Caco-2 (cell line): ENCODE data around the gene TRIM72. TPM values are rescaled to one million over a fixed set of nuclear protein-coding genes. Genes with fewer than 3 reads are reported as not detected.

Experiments used
- BruUV-seq: library from RNA; stranded (reverse); fragments of 400-500 nt; replicated peaks from 2 replicates; lab custom pipeline; 2021; lab: Mats Ljungman, UMichigan
- CTCF ChIA-PET: fragments of 300-600 bp; sonication (Branson Sonifier 250); formaldehyde crosslinking; loops from one replicate; lab custom pipeline; 2022; ENCODE audit warnings: antibody characterized with exemption; lab: Charles Lee
- POLR2A ChIA-PET: fragments of 300-600 bp; sonication (Branson Sonifier 250); formaldehyde crosslinking; loops from one replicate; lab custom pipeline; 2022; ENCODE audit warnings: antibody characterized with exemption; lab: Charles Lee
- DNase-seq, 2 experiments: peaks; one replicate each; pipeline versions ENCODE4 v3.0.0 to v3.0.0-alpha.2; 2020 to 2022
- H3K27me3 ChIP-seq: replicated peaks from 2 replicates; pipeline ENCODE4 v1.6.0; 2011; ENCODE audit warnings: low read length; ENCODE audit not compliant: control insufficient read depth, insufficient read depth
- H3K36me3 ChIP-seq: 2 replicates; pipeline ENCODE4 v1.5.1; 2011; ENCODE audit warnings: low read length; ENCODE audit not compliant: control insufficient read depth, insufficient read depth
- H3K4me1 ChIP-seq: fragments of 250-450 bp; sonication (Bioruptor Pico); 2 replicates; pipeline ENCODE4 v1.5.1; 2020; ENCODE audit warnings: mild to moderate bottlenecking
- H3K4me3 ChIP-seq: 2 replicates; pipeline ENCODE4 v1.5.1; 2011; ENCODE audit warnings: low read depth, mild to moderate bottlenecking, control low read depth, low read length
- H3K9me3 ChIP-seq: fragments of 250-450 bp; sonication (Bioruptor Pico); 2 replicates; pipeline ENCODE4 v1.5.1; 2020; ENCODE audit warnings: mild to moderate bottlenecking, moderate library complexity
- H3K27ac Mint-ChIP-seq: one replicate; pipeline ENCODE4 v1.8.0; 2022; ENCODE audit warnings: mixed read lengths; ENCODE audit not compliant: unreplicated experiment
- H3K27me3 Mint-ChIP-seq: one replicate; pipeline ENCODE4 v1.8.0; 2022; ENCODE audit warnings: mixed read lengths; ENCODE audit not compliant: insufficient read depth, unreplicated experiment
- H3K36me3 Mint-ChIP-seq: one replicate; pipeline ENCODE4 v1.8.0; 2022; ENCODE audit warnings: mild to moderate bottlenecking, mixed read lengths; ENCODE audit not compliant: insufficient read depth, unreplicated experiment
- H3K4me1 Mint-ChIP-seq: one replicate; pipeline ENCODE4 v1.8.0; 2022; ENCODE audit warnings: low read depth, mixed read lengths; ENCODE audit not compliant: unreplicated experiment
- H3K4me3 Mint-ChIP-seq: one replicate; pipeline ENCODE4 v1.8.0; 2022; ENCODE audit warnings: mild to moderate bottlenecking, moderate library complexity, mixed read lengths; ENCODE audit not compliant: unreplicated experiment
- H3K9me3 Mint-ChIP-seq: one replicate; pipeline ENCODE4 v1.8.0; 2022; ENCODE audit warnings: mixed read lengths; ENCODE audit not compliant: unreplicated experiment
- CTCF ChIP-seq, 2 experiments: fragments of 200-600 bp in 1 of 2; IDR thresholded peaks; 1 replicate in 1 of 2; 2 replicates in 1 of 2; pipeline versions ENCODE4 v1.5.1 to v1.8.0; 2011 to 2022; ENCODE audit warnings: antibody characterized with exemption in 1 of 2, control low read depth in 1 of 2, inconsistent platforms in 1 of 2, low read depth in 1 of 2, low read length in 1 of 2, mild to moderate bottlenecking in 1 of 2, moderate library complexity in 1 of 2; ENCODE audit not compliant: insufficient read depth in 1 of 2, severe bottlenecking in 1 of 2, unreplicated experiment in 1 of 2
- intact Hi-C: fragments of 100-400 bp; cut with micrococcal nuclease; formaldehyde crosslinking; loops from one replicate; pipeline ENCODE4 v1.10.0; 2022; ENCODE audit not compliant: unreplicated experiment
- total RNA-seq: library from RNA; stranded (reverse); gene quantifications from 2 replicates; pipeline ENCODE4 v1.2.3, GENCODE V29; 2022

Gene TRIM72
- total RNA-seq, 1 experiment from 2014 or later, result 0.07 TPM

GRCh38 chr16:31265329-31266245 lies 51.7 kb downstream of the TRIM72 start:
- Histone ChIP-seq H3K4me3 (no peak overlapping the region), H3K4me1 (no peaks in the 10 kb centered on the region), H3K36me3 (no peaks in the 10 kb centered on the region), H3K9me3 (no peaks in the 10 kb centered on the region), H3K27me3 (no peaks in the 10 kb centered on the region)
- Mint-ChIP-seq H3K4me1 (peaks cover 6% of the 10 kb centered on the region), H3K9me3 (no peaks in the 10 kb centered on the region), H3K36me3 (no peaks in the 10 kb centered on the region), H3K27ac (no peak overlapping the region), H3K4me3 (no peak overlapping the region), H3K27me3 (peaks cover 7% of the 10 kb centered on the region)
- no peak for DNase-seq
- CTCF ChIA-PET, result no interaction called here
- no peak for TF ChIP-seq CTCF (IDR thresholded peaks at IDR 0.05; ENCODE audit: insufficient read depth in 1 of 2, low read depth in 1 of 2, low read length in 1 of 2, severe bottlenecking in 1 of 2, unreplicated experiment in 1 of 2)
- BruUV-seq, result no TSS peak
- intact Hi-C loops, result no loop called here
- POLR2A ChIA-PET, result no interaction called here

- ChIA-PET CTCF (no interaction called here), POLR2A (no interaction called here)
- Mint-ChIP-seq H3K9me3 (no peaks in the 10 kb centered on the region), H3K27ac (no peak overlapping the region), H3K36me3 (no peaks in the 10 kb centered on the region), H3K27me3 (peaks cover 15% of the 10 kb centered on the region), H3K4me1 (peaks cover 6% of the 10 kb centered on the region), H3K4me3 (no peak overlapping the region)
- H3K4me3 ChIP-seq, result no peak overlapping the region
- BruUV-seq, result no TSS peak
- H3K36me3 ChIP-seq, result no peaks in the 10 kb centered on the region
- intact Hi-C loops, result no loop called here
- H3K9me3 ChIP-seq, result no peaks in the 10 kb centered on the region
- no peak for TF ChIP-seq CTCF (IDR thresholded peaks at IDR 0.05; ENCODE audit: insufficient read depth in 1 of 2, low read depth in 1 of 2, low read length in 1 of 2, severe bottlenecking in 1 of 2, unreplicated experiment in 1 of 2)
- no peaks in the 10 kb centered on the region for H3K27me3 ChIP-seq
- no peak for DNase-seq
- no peaks in the 10 kb centered on the region for H3K4me1 ChIP-seq
These were observed 53.6 kb downstream of the TRIM72 start for GRCh38 chr16:31267332-31268032.

GRCh38 chr16:31268033-31268365 lies 54.1 kb downstream of the TRIM72 start:
- Mint-ChIP-seq H3K4me1 (peaks cover 6% of the 10 kb centered on the region), H3K4me3 (no peak overlapping the region), H3K9me3 (no peaks in the 10 kb centered on the region), H3K36me3 (no peaks in the 10 kb centered on the region), H3K27ac (no peak overlapping the region), H3K27me3 (peaks cover 15% of the 10 kb centered on the region)
- DNase-seq, result no peak
- Histone ChIP-seq H3K9me3 (no peaks in the 10 kb centered on the region), H3K4me1 (no peaks in the 10 kb centered on the region), H3K27me3 (no peaks in the 10 kb centered on the region), H3K4me3 (no peak overlapping the region), H3K36me3 (no peaks in the 10 kb centered on the region)
- BruUV-seq, result no TSS peak
- intact Hi-C loops, result no loop called here
- TF ChIP-seq CTCF (IDR thresholded peaks at IDR 0.05; ENCODE audit: insufficient read depth in 1 of 2, low read depth in 1 of 2, low read length in 1 of 2, severe bottlenecking in 1 of 2, unreplicated experiment in 1 of 2), result no peak
- ChIA-PET POLR2A (no interaction called here), CTCF (no interaction called here)
